Right atrium auricular region (tissue), 2 donors: Measurements from ENCODE around the gene YPEL2. TPM values are rescaled to one million over a fixed set of nuclear protein-coding genes. Genes with fewer than 3 reads are reported as not detected.
A peak's percentile ranks its signal among the peaks of the same experiment; 100 is the strongest.

Experiments
- DNase-seq: peaks from one replicate; pipeline ENCODE4 v3.0.0-alpha.2; 2019; ENCODE audit warnings: low spot score
- H3K27ac ChIP-seq, 2 donors: fragments of 200-600 bp; sonication (generic); 1 replicate in 1 of 2; 2 replicates in 1 of 2; pipeline ENCODE4 v1.5.1; 2016 to 2019
- H3K27me3 ChIP-seq, 2 donors: fragments of 200-600 bp; sonication (generic); one replicate each; pipeline versions ENCODE4 v1.5.1 to v1.6.0; 2017 to 2019
- H3K36me3 ChIP-seq: fragments of 200-600 bp; sonication (generic); one replicate; pipeline ENCODE4 v1.5.1; 2016
- H3K4me1 ChIP-seq, 2 donors: fragments of 200-600 bp; sonication (generic); one replicate each; pipeline versions ENCODE4 v1.5.1 to v1.6.0; 2017 to 2019
- H3K4me3 ChIP-seq, 2 donors: fragments of 200-600 bp; sonication (generic); 1 replicate in 1 of 2; 2 replicates in 1 of 2; pipeline ENCODE4 v1.5.1; 2017 to 2019; ENCODE audit warnings: mild to moderate bottlenecking in 1 of 2, moderate library complexity in 1 of 2
- H3K9me3 ChIP-seq, 2 donors: fragments of 200-600 bp; sonication (generic); one replicate each; pipeline ENCODE4 v1.5.1; 2019
- total RNA-seq, 2 donors: library from RNA; depleted of rRNA; stranded (reverse); fragments of >200 nt; gene quantifications; one replicate each; pipeline ENCODE4 v1.1.0, GENCODE V29; 2016
- TF ChIP-seq, protein P1 (sequence below), 2 donors: fragments of 200-600 bp; sonication (generic); IDR thresholded peaks; one replicate each; pipeline ENCODE4 v1.5.1; 2019; ENCODE audit warnings: antibody characterized with exemption in 2 of 2

YPEL2 gene
- total RNA-seq, 2 donors from 2014 or later: 28.3 to 34.1 TPM

DNA sequence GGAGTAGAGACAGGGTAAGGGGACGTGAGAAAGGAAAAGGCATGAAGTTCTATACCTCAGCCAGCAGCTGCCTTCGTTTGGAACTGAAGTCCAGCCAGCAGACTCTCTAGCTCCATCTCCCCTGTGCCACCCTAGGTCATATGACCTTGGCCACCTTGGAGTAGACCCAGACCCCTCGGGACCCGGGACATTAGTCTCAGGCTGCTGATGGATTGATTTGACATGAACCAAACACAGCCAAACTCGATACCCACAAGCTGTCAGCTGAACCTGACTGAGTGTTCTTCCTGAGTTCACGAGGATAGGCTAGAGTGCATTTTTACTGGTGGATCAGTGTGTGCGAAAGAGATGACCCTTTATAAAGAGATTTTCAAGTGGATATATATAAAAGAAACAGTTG, 68.5 kb downstream of the YPEL2 start:
- no peak overlapping the region for H3K4me3 ChIP-seq
- no peak for DNase-seq
- H3K9me3 ChIP-seq: no peaks in the 10 kb centered on the region
- peaks cover 43% of the 10 kb centered on the region for H3K36me3 ChIP-seq
- H3K4me1 ChIP-seq: peaks cover 0 to 34% of the 10 kb centered on the region in 2 donors
- TF ChIP-seq, protein P1, sequence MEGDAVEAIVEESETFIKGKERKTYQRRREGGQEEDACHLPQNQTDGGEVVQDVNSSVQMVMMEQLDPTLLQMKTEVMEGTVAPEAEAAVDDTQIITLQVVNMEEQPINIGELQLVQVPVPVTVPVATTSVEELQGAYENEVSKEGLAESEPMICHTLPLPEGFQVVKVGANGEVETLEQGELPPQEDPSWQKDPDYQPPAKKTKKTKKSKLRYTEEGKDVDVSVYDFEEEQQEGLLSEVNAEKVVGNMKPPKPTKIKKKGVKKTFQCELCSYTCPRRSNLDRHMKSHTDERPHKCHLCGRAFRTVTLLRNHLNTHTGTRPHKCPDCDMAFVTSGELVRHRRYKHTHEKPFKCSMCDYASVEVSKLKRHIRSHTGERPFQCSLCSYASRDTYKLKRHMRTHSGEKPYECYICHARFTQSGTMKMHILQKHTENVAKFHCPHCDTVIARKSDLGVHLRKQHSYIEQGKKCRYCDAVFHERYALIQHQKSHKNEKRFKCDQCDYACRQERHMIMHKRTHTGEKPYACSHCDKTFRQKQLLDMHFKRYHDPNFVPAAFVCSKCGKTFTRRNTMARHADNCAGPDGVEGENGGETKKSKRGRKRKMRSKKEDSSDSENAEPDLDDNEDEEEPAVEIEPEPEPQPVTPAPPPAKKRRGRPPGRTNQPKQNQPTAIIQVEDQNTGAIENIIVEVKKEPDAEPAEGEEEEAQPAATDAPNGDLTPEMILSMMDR (IDR thresholded peaks at IDR 0.05): no peak
- no peaks in the 10 kb centered on the region for H3K27me3 ChIP-seq
- H3K27ac ChIP-seq: peak overlapping the region; percentile 51 to 67

DNA sequence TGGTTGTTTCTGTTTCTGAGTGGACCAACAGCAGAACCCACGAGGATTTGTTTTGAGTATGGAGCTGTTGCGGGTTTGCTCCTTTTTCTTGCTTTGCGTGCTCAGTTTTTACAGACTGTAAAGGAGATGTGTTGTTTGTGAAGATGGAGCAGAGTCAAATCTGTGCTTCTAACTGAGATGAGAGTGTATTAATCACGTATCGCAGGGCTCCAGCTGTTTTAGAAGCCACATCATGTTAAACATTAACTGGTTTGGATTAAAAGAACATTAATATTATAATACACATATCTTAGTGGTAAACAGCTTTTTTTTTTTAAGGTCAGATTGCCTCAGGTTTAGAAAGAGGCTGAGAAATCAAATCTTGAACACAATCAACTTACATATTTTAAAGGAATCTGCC, 69.4 kb downstream of the YPEL2 start:
- Histone ChIP-seq H3K4me1 (peaks cover 0 to 35% of the 10 kb centered on the region in 2 donors), H3K36me3 (peaks cover 33% of the 10 kb centered on the region), H3K9me3 (no peaks in the 10 kb centered on the region), H3K4me3 (no peak overlapping the region), H3K27me3 (no peaks in the 10 kb centered on the region), H3K27ac (peak overlapping the region; percentile 51 to 67)
- no peak for DNase-seq
- TF ChIP-seq, protein P1 (IDR thresholded peaks at IDR 0.05): no peak

DNA sequence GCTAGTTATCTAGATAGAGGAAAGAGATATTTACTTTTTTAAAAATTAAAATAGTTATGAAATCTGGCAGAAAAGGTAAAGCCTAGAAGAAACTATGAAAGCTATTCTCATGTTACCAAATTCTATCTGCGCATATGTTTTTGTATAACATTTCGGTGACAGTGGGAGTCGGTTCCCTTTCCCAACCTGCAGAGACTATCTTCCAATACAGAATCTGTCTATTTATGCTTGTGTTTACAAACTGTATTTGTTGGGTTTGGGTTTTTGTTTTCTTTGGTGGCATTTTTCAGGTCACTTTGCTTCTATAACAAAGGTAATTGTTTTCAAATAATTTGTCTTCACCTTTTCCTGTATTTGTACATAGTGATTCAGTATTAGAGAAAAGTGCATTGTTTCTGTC, 69.8 kb downstream of the YPEL2 start:
- H3K27ac ChIP-seq: peak overlapping the region; percentile 51 to 67
- peaks cover 0 to 39% of the 10 kb centered on the region in 2 donors for H3K4me1 ChIP-seq
- TF ChIP-seq, protein P1 (IDR thresholded peaks at IDR 0.05): no peak
- no peak for DNase-seq
- no peaks in the 10 kb centered on the region for H3K27me3 ChIP-seq
- no peaks in the 10 kb centered on the region for H3K9me3 ChIP-seq
- peaks cover 31% of the 10 kb centered on the region for H3K36me3 ChIP-seq
- no peak overlapping the region for H3K4me3 ChIP-seq

DNA sequence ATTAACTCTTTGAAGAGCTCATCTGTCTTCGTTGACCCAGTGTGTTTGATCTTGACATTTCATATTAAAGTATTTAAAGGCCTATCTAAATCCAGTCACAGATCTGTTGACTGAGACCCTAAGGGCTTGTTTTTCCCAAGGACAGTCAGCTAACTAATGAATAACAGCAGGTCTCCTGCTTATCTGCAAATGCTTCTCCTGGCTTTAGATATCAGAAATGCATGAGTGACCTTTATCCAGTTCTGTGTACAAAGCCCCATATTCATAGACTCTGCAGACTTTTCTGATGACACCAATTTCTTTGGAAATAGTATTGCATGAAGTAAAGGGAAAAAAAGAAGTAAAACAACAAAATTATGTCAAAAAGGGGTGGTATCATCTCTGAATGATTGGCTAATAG, 70.3 kb downstream of the YPEL2 start:
- H3K9me3 ChIP-seq: no peaks in the 10 kb centered on the region
- H3K36me3 ChIP-seq: peaks cover 26% of the 10 kb centered on the region
- peaks cover 0 to 43% of the 10 kb centered on the region in 2 donors for H3K4me1 ChIP-seq
- TF ChIP-seq, protein P1 (IDR thresholded peaks at IDR 0.05): no peak
- no peaks in the 10 kb centered on the region for H3K27me3 ChIP-seq
- H3K27ac ChIP-seq: peak overlapping the region; percentile 51 to 67
- DNase-seq: no peak
- H3K4me3 ChIP-seq: no peak overlapping the region

DNA sequence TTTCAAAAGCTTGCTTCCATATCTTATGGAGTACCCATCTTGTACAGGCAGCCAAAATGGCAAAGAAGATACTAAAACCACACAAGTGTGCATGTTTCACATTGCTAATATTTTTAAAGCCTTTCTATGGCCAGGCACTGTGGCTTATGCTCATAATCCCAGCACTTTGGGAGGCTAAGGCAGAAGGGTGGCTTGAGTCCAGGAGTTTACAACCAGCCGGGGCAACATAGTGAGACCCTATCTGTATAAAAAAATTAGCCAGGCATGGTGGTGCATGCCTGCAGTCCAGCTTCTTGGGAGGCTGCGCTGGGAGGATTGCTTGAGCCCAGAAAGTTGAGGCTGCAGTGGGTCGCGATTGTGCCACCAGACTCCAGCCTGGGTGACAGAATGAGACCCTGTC, 71.3 kb downstream of the YPEL2 start:
- peaks cover 16% of the 10 kb centered on the region for H3K36me3 ChIP-seq
- no peak for DNase-seq
- no peaks in the 10 kb centered on the region for H3K9me3 ChIP-seq
- TF ChIP-seq, protein P1 (IDR thresholded peaks at IDR 0.05): no peak
- H3K27ac ChIP-seq: peak overlapping the region in 1 of 2 donors; percentile 25
- H3K4me1 ChIP-seq: peaks cover 0 to 51% of the 10 kb centered on the region in 2 donors
- no peak overlapping the region for H3K4me3 ChIP-seq
- H3K27me3 ChIP-seq: no peaks in the 10 kb centered on the region

DNA sequence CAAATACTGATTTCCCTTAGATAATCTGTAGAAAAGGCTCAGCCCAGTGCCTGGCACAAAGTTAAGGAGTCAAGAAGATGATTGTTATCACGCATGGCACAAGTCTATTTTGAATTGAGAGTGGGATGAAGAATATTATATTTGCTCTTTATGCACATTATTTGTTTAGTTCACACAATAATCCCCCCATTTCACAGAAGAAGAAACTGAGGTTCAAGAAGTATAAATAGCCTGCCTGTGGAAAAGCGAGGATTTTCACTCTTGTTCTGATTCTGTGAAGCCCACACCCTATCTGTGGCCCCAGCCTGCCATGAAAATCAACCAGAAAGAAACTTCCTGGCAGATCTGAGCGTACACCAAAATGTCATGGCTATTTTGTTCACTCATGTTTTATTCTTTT, 73.0 kb downstream of the YPEL2 start:
- H3K27me3 ChIP-seq: no peaks in the 10 kb centered on the region
- H3K4me1 ChIP-seq: peaks cover 0 to 50% of the 10 kb centered on the region in 2 donors
- H3K4me3 ChIP-seq: no peak overlapping the region
- TF ChIP-seq, protein P1 (IDR thresholded peaks at IDR 0.05): no peak
- no peaks in the 10 kb centered on the region for H3K36me3 ChIP-seq
- no peak overlapping the region for H3K27ac ChIP-seq
- H3K9me3 ChIP-seq: no peaks in the 10 kb centered on the region
- no peak for DNase-seq
